ENCODE data around the gene EN2.

The EN2 gene

GRCh38 chr7:155463114-155463811 is 5.3 kb downstream of the EN2 start:
- in situ Hi-C loops (cut with HindIII; ENCODE audit: low sequenced_read_pairs): no loop called here
- no peak for DNase-seq (ENCODE audit: low read depth)
- no peak for TF ChIP-seq CTCF (IDR thresholded peaks at IDR 0.05; ENCODE audit: low read depth, low read length, missing control alignments)

GRCh38 chr7:155464183-155464582 is 6.3 kb downstream of the EN2 start:
- in situ Hi-C loops (cut with HindIII; ENCODE audit: low sequenced_read_pairs): no loop called here
- no peak for DNase-seq (ENCODE audit: low read depth)
- H3K4me3 ChIP-seq (ENCODE audit: low read depth, low read length): no peak overlapping the region
- TF ChIP-seq CTCF (IDR thresholded peaks at IDR 0.05; ENCODE audit: low read depth, low read length, missing control alignments): no peak

More at GRCh38 chr7:155463114-155463811, 5.3 kb downstream of the EN2 start:
- peak overlapping the region; percentile 3 for H3K4me3 ChIP-seq (ENCODE audit: low read depth, low read length)

- in situ Hi-C loops (cut with HindIII; ENCODE audit: low sequenced_read_pairs): no loop called here
- no peak overlapping the region for H3K4me3 ChIP-seq (ENCODE audit: low read depth, low read length)
- no peak for DNase-seq (ENCODE audit: low read depth)
- no peak for TF ChIP-seq CTCF (IDR thresholded peaks at IDR 0.05; ENCODE audit: low read depth, low read length, missing control alignments)
Measured at GRCh38 chr7:155464948-155465739, 7.2 kb downstream of the EN2 start.

- in situ Hi-C loops (cut with HindIII; ENCODE audit: low sequenced_read_pairs): no loop called here
- no peak overlapping the region for H3K4me3 ChIP-seq (ENCODE audit: low read depth, low read length)
- no peak for DNase-seq (ENCODE audit: low read depth)
- TF ChIP-seq CTCF (IDR thresholded peaks at IDR 0.05; ENCODE audit: low read depth, low read length, missing control alignments): no peak
Measured at GRCh38 chr7:155465761-155466141, 7.8 kb downstream of the EN2 start.

- H3K4me3 ChIP-seq (ENCODE audit: low read depth, low read length): no peak overlapping the region
- no peak for TF ChIP-seq CTCF (IDR thresholded peaks at IDR 0.05; ENCODE audit: low read depth, low read length, missing control alignments)
- in situ Hi-C loops (cut with HindIII; ENCODE audit: low sequenced_read_pairs): no loop called here
- DNase-seq (ENCODE audit: low read depth): no peak
Measured at GRCh38 chr7:155466142-155466813, 8.3 kb downstream of the EN2 start.

GRCh38 chr7:155466814-155467733 is 9.1 kb downstream of the EN2 start:
- peak overlapping the region; percentile 27 for H3K4me3 ChIP-seq (ENCODE audit: low read depth, low read length)
- no peak for TF ChIP-seq CTCF (IDR thresholded peaks at IDR 0.05; ENCODE audit: low read depth, low read length, missing control alignments)
- in situ Hi-C loops (cut with HindIII; ENCODE audit: low sequenced_read_pairs): no loop called here

More at GRCh38 chr7:155466814-155467733, 9.1 kb downstream of the EN2 start:
- no peak for DNase-seq (ENCODE audit: low read depth)
